IMR-90 (cell line): ENCODE measurements around the gene BCAS4. TPM values are rescaled to one million over a fixed set of nuclear protein-coding genes. Genes with fewer than 3 reads are reported as not detected.

ENCODE experiments used
- ATAC-seq: fragments of 200-7000 bp; cut with Tn5 transposase; 2 replicates; pipeline ENCODE4 v1.9.1; 2020; ENCODE audit warnings: low read depth, mild to moderate bottlenecking, moderate library complexity
- BruUV-seq: library from RNA; stranded (reverse); fragments of 400-500 nt; replicated peaks from 2 replicates; lab custom pipeline; 2021; lab: Mats Ljungman, UMichigan
- CTCF ChIA-PET: fragments of 300-600 bp; formaldehyde crosslinking; extraction: SDS; loops from one replicate; lab custom pipeline; 2021; ENCODE audit warnings: antibody characterized with exemption; lab: Yijun Ruan, JAX
- POLR2A ChIA-PET: fragments of 300-600 bp; sonication (Branson Sonifier 250); formaldehyde crosslinking; loops from one replicate; lab custom pipeline; 2022; ENCODE audit warnings: antibody characterized with exemption; ENCODE audit not compliant: unreplicated experiment; lab: Charles Lee
- DNase-seq: peaks from one replicate; pipeline ENCODE4 v3.0.0; 2013
- H2AFZ ChIP-seq: replicated peaks from 2 replicates; pipeline ENCODE3; 2013; ENCODE audit warnings: low read length, mild to moderate bottlenecking; ENCODE audit not compliant: poor library complexity
- H2AK5ac ChIP-seq: 2 replicates; pipeline ENCODE4 v1.6.1; 2013; ENCODE audit warnings: low read depth, low read length, inconsistent platforms
- H2AK9ac ChIP-seq: replicated peaks from 2 replicates; pipeline ENCODE3; 2013; ENCODE audit warnings: mild to moderate bottlenecking, low read depth, low read length, moderate library complexity; ENCODE audit not compliant: poor library complexity
- H2BK120ac ChIP-seq: 2 replicates; pipeline ENCODE4 v1.6.1; 2013; ENCODE audit warnings: low read depth, low read length, inconsistent platforms
- H2BK15ac ChIP-seq: 3 replicates; pipeline ENCODE4 v1.6.1; 2013; ENCODE audit warnings: low read depth, low read length, inconsistent platforms
- H2BK20ac ChIP-seq: 2 replicates; pipeline ENCODE4 v1.6.1; 2013; ENCODE audit warnings: low read depth, mild to moderate bottlenecking, inconsistent platforms, low read length, moderate library complexity
- H2BK5ac ChIP-seq: 2 replicates; pipeline ENCODE4 v1.6.1; 2013; ENCODE audit warnings: mild to moderate bottlenecking, low read depth, low read length, inconsistent platforms; ENCODE audit not compliant: poor library complexity, severe bottlenecking
- H3K14ac ChIP-seq: replicated peaks from 2 replicates; pipeline ENCODE4 v1.6.1; 2013; ENCODE audit warnings: low read depth, low read length, inconsistent platforms
- H3K18ac ChIP-seq: 2 replicates; pipeline ENCODE4 v1.6.1; 2013; ENCODE audit warnings: low read depth, low read length, control low read depth
- H3K23ac ChIP-seq: 2 replicates; pipeline ENCODE4 v1.6.1; 2013; ENCODE audit warnings: low read depth, low read length, inconsistent platforms
- H3K27ac ChIP-seq: 2 replicates; pipeline ENCODE4 v1.5.1; 2013; ENCODE audit warnings: mild to moderate bottlenecking, control low read depth, low read length; ENCODE audit not compliant: insufficient read depth
- H3K27me3 ChIP-seq: 2 replicates; pipeline ENCODE4 v1.6.1; 2013; ENCODE audit warnings: low read length; ENCODE audit not compliant: control insufficient read depth, insufficient read depth
- H3K36me3 ChIP-seq: 2 replicates; pipeline ENCODE4 v1.6.1; 2013; ENCODE audit warnings: low read length, mixed read lengths; ENCODE audit not compliant: control insufficient read depth, insufficient read depth
- H3K4ac ChIP-seq: 2 replicates; pipeline ENCODE4 v1.6.1; 2013; ENCODE audit warnings: low read depth, low read length, inconsistent platforms
- H3K4me1 ChIP-seq: 2 replicates; pipeline ENCODE4 v1.6.1; 2013; ENCODE audit warnings: low read length, mixed read lengths; ENCODE audit not compliant: control insufficient read depth, insufficient read depth
- H3K4me2 ChIP-seq: 2 replicates; pipeline ENCODE4 v1.6.1; 2013; ENCODE audit warnings: low read depth, mild to moderate bottlenecking, control low read depth, low read length, moderate library complexity
- H3K4me3 ChIP-seq: 2 replicates; pipeline ENCODE4 v1.5.1; 2013; ENCODE audit warnings: low read depth, mild to moderate bottlenecking, control low read depth, low read length, moderate library complexity; ENCODE audit not compliant: insufficient read depth
- H3K56ac ChIP-seq: 2 replicates; pipeline ENCODE4 v1.6.1; 2013; ENCODE audit warnings: low read length, inconsistent platforms; ENCODE audit not compliant: insufficient read depth; ENCODE audit errors: extremely low read depth
- H3K79me1 ChIP-seq, 2 experiments: 2 replicates each; pipeline ENCODE4 v1.6.1; 2013; ENCODE audit warnings: low read length in 2 of 2, inconsistent platforms in 1 of 2, low read depth in 1 of 2
- H3K9ac ChIP-seq: 2 replicates; pipeline ENCODE4 v1.6.1; 2013; ENCODE audit warnings: low read depth, low read length, control low read depth
- H3K9me1 ChIP-seq: 2 replicates; pipeline ENCODE4 v1.6.1; 2013; ENCODE audit warnings: low read length, inconsistent platforms; ENCODE audit not compliant: insufficient read depth
- H3K9me3 ChIP-seq: 2 replicates; pipeline ENCODE4 v1.6.1; 2013; ENCODE audit warnings: low read length; ENCODE audit not compliant: control insufficient read depth, insufficient read depth
- H4K20me1 ChIP-seq: 2 replicates; pipeline ENCODE4 v1.6.1; 2013; ENCODE audit warnings: low read length, inconsistent platforms; ENCODE audit not compliant: insufficient read depth
- H4K5ac ChIP-seq: 2 replicates; pipeline ENCODE4 v1.6.1; 2013; ENCODE audit warnings: mild to moderate bottlenecking, low read depth, low read length, control low read depth
- H4K8ac ChIP-seq, 2 experiments: 2 replicates each; pipeline ENCODE4 v1.6.1; 2013; ENCODE audit warnings: low read depth in 2 of 2, low read length in 2 of 2, control low read depth in 1 of 2, inconsistent platforms in 1 of 2
- H4K91ac ChIP-seq: 2 replicates; pipeline ENCODE4 v1.6.1; 2013; ENCODE audit warnings: low read depth, low read length, inconsistent platforms; ENCODE audit not compliant: insufficient read depth
- MAFK ChIP-seq: IDR thresholded peaks from 2 replicates; pipeline ENCODE4 v1.6.1; 2012; ENCODE audit warnings: low read depth, low read length, improper control_type of control experiment
- MAZ ChIP-seq: IDR thresholded peaks from 2 replicates; pipeline ENCODE4 v1.6.1; 2012; ENCODE audit warnings: low read depth, mild to moderate bottlenecking, low read length, improper control_type of control experiment, moderate library complexity, borderline replicate concordance
- NFE2L2 ChIP-seq: fragments of 150-350 bp; IDR thresholded peaks from 2 replicates; pipeline ENCODE4 v1.6.1; 2016; ENCODE audit warnings: low read depth, mild to moderate bottlenecking, low read length
- WGBS, 2 experiments: methylation state at CpG; one replicate each; pipeline versions ENCODE4 v1.1.5 to v1.1.7; 2013; ENCODE audit warnings: missing lambda C conversion rate in 2 of 2; ENCODE audit not compliant: insufficient read length in 1 of 2; ENCODE audit errors: extremely low coverage in 2 of 2; 5-methylcytosine and 5-hydroxymethylcytosine counted together
- dilution Hi-C: fragments of 300-500 bp; cut with HindIII; formaldehyde crosslinking; loops from one replicate; pipeline ENCODE4 v1.14.3; 2018; ENCODE audit warnings: low sequenced_read_pairs; ENCODE audit not compliant: unreplicated experiment
- in situ Hi-C: fragments of 300-500 bp; cut with MboI; formaldehyde crosslinking; loops from 3 replicates; pipeline ENCODE4 v1.14.3; 2019; ENCODE audit warnings: low sequenced_read_pairs, inconsistent platforms, mixed read lengths
- intact Hi-C: fragments of 100-400 bp; cut with micrococcal nuclease; formaldehyde crosslinking; loops from 2 replicates; pipeline ENCODE4 v1.10.0; 2022
- polyA plus RNA-seq, 3 experiments: library from polyadenylated mRNA; depleted of rRNA; stranded (reverse); fragments of >200 nt; gene quantifications; 2 replicates each; pipeline ENCODE4 v1.2.3, GENCODE V29; 2012; ENCODE audit warnings: low replicate concordance in 1 of 3
- total RNA-seq: library from RNA; depleted of rRNA; stranded (reverse); fragments of >200 nt; gene quantifications from 2 replicates; pipeline ENCODE4 v1.2.3, GENCODE V29; 2012

Gene BCAS4
- total and polyA plus RNA-seq, 2 of the 4 experiments (the other 2 are of a cell fraction): 42.7 to 47.5 TPM

DNA sequence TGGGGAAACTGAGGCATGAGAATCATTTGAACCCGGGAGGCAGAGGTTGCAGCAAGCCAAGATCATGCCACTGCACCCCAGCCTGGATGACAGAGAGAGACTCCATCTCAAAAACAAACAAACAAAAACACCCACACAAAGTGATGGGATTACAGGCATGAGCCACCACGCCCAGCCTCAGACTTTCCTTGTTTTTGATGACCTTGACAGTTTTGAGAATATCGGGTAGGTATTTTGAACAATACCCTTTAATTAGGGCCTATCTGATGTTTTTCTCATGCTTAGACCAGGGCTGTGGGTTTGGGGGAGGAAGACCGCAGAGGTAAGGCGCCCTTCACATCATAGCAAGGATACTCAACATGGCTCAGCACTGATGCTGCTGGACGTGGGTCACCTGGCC is 72.9 kb downstream of the BCAS4 start:
- Histone ChIP-seq H4K20me1 (peaks cover 16% of the 10 kb centered on the region; the same call in 1 of the 2 replicates), H3K56ac (no peak overlapping the region), H4K8ac (no peak overlapping the region), H3K4me3 (no peak overlapping the region), H3K9ac (no peak overlapping the region), H2AFZ (no peak overlapping the region), H4K91ac (no peak overlapping the region), H3K14ac (no peak overlapping the region), H2AK9ac (peak overlapping the region; percentile 44), H3K18ac (no peak overlapping the region), H3K79me1 (peaks cover 0 to 19% of the 10 kb centered on the region in 2 experiments; a peak in 2 of 4 replicates), H2BK15ac (no peak overlapping the region), H3K4me1 (peaks cover 23% of the 10 kb centered on the region), H2BK120ac (no peak overlapping the region), H3K27me3 (no peaks in the 10 kb centered on the region), H3K27ac (no peak overlapping the region), H2BK5ac (no peak overlapping the region), H4K5ac (no peak overlapping the region), H3K4me2 (no peak overlapping the region), H3K23ac (no peak overlapping the region), H2BK20ac (no peak overlapping the region), H3K9me3 (no peaks in the 10 kb centered on the region), H3K9me1 (peaks cover 27% of the 10 kb centered on the region), H3K36me3 (no peaks in the 10 kb centered on the region), H3K4ac (no peak overlapping the region), H2AK5ac (peak overlapping the region; percentile 7; the same call in 1 of the 2 replicates)
- dilution Hi-C loops (no loop called here), intact Hi-C loops (no loop called here), in situ Hi-C loops (no loop called here)
- CTCF ChIA-PET: no interaction called here
- no TSS peak for BruUV-seq
- no peak for ATAC-seq
- TF ChIP-seq NFE2L2 (no peak), MAFK (peak; percentile 64), MAZ (no peak)
- WGBS, 2 experiments: no CpG with 5 or more reads among the region's 6 CpGs
- no peak for DNase-seq
- POLR2A ChIA-PET: no interaction called here
